Activated naive CD8-positive, alpha-beta T cell (primary cell): Measurements from ENCODE around the gene CIROP.

Source experiments
- H3K27ac Mint-ChIP-seq: one replicate; pipeline ENCODE4 v1.8.0; 2021; ENCODE audit warnings: mixed read lengths
- H3K27me3 Mint-ChIP-seq: one replicate; pipeline ENCODE4 v1.8.0; 2021; ENCODE audit warnings: mixed read lengths
- H3K36me3 Mint-ChIP-seq: one replicate; pipeline ENCODE4 v1.8.0; 2021; ENCODE audit warnings: mixed read lengths
- H3K4me1 Mint-ChIP-seq: one replicate; pipeline ENCODE4 v1.8.0; 2021; ENCODE audit warnings: low read depth, mixed read lengths
- H3K4me3 Mint-ChIP-seq: one replicate; pipeline ENCODE4 v1.8.0; 2021; ENCODE audit warnings: mild to moderate bottlenecking, mixed read lengths
- H3K9me3 Mint-ChIP-seq: one replicate; pipeline ENCODE4 v1.8.0; 2021; ENCODE audit warnings: low read depth, mixed read lengths

The CIROP gene

GRCh38 chr14:23104591-23105347 lies at the start of gene CIROP:
Gene CIROP, minus strand, starts transcription at chr14:23104989. Its CDS starts 69 bp downstream, at chr14:23104920.
- Mint-ChIP-seq H3K4me3 (no peak within 1 kb of the TSS), H3K27me3 (no peaks in the 10 kb centered on the region), H3K9me3 (no peaks in the 10 kb centered on the region), H3K4me1 (no peaks in the 10 kb centered on the region), H3K27ac (no peak within 1 kb of the TSS), H3K36me3 (no peaks in the 10 kb centered on the region)

GRCh38 chr14:23153851-23154796 lies 49.3 kb upstream of the CIROP start:
- H3K4me1 Mint-ChIP-seq, result peaks cover 30% of the 10 kb centered on the region
- peak overlapping the region; percentile 18 for H3K4me3 Mint-ChIP-seq
- no peaks in the 10 kb centered on the region for H3K9me3 Mint-ChIP-seq
- H3K36me3 Mint-ChIP-seq, result no peaks in the 10 kb centered on the region
- no peaks in the 10 kb centered on the region for H3K27me3 Mint-ChIP-seq
- H3K27ac Mint-ChIP-seq, result no peak overlapping the region

GRCh38 chr14:23151342-23151741 lies 46.6 kb upstream of the CIROP start:
- Mint-ChIP-seq H3K27me3 (no peaks in the 10 kb centered on the region), H3K36me3 (no peaks in the 10 kb centered on the region), H3K27ac (no peak overlapping the region), H3K4me1 (peaks cover 30% of the 10 kb centered on the region), H3K9me3 (no peaks in the 10 kb centered on the region), H3K4me3 (no peak overlapping the region)

GRCh38 chr14:23149745-23150144 lies 45.0 kb upstream of the CIROP start:
- H3K4me1 Mint-ChIP-seq, result peaks cover 20% of the 10 kb centered on the region
- H3K9me3 Mint-ChIP-seq, result no peaks in the 10 kb centered on the region
- no peaks in the 10 kb centered on the region for H3K36me3 Mint-ChIP-seq
- no peak overlapping the region for H3K4me3 Mint-ChIP-seq
- no peaks in the 10 kb centered on the region for H3K27me3 Mint-ChIP-seq
- H3K27ac Mint-ChIP-seq, result no peak overlapping the region

- no peak overlapping the region for H3K27ac Mint-ChIP-seq
- H3K27me3 Mint-ChIP-seq, result no peaks in the 10 kb centered on the region
- H3K4me3 Mint-ChIP-seq, result no peak overlapping the region
- no peaks in the 10 kb centered on the region for H3K9me3 Mint-ChIP-seq
- no peaks in the 10 kb centered on the region for H3K36me3 Mint-ChIP-seq
- H3K4me1 Mint-ChIP-seq, result peaks cover 11% of the 10 kb centered on the region
These were observed 43.9 kb upstream of the CIROP start for GRCh38 chr14:23148591-23149249.

- H3K27ac Mint-ChIP-seq, result no peak overlapping the region
- H3K9me3 Mint-ChIP-seq, result no peaks in the 10 kb centered on the region
- no peak overlapping the region for H3K4me3 Mint-ChIP-seq
- peaks cover under 1% of the 10 kb centered on the region for H3K4me1 Mint-ChIP-seq
- no peaks in the 10 kb centered on the region for H3K36me3 Mint-ChIP-seq
- no peaks in the 10 kb centered on the region for H3K27me3 Mint-ChIP-seq
These were observed 42.9 kb upstream of the CIROP start for GRCh38 chr14:23147676-23148075.

GRCh38 chr14:23146980-23147379 lies 42.2 kb upstream of the CIROP start:
- no peaks in the 10 kb centered on the region for H3K27me3 Mint-ChIP-seq
- no peak overlapping the region for H3K4me3 Mint-ChIP-seq
- no peaks in the 10 kb centered on the region for H3K9me3 Mint-ChIP-seq
- no peaks in the 10 kb centered on the region for H3K36me3 Mint-ChIP-seq
- H3K27ac Mint-ChIP-seq, result no peak overlapping the region
- no peaks in the 10 kb centered on the region for H3K4me1 Mint-ChIP-seq

- no peaks in the 10 kb centered on the region for H3K4me1 Mint-ChIP-seq
- H3K4me3 Mint-ChIP-seq, result no peak overlapping the region
- no peaks in the 10 kb centered on the region for H3K9me3 Mint-ChIP-seq
- H3K36me3 Mint-ChIP-seq, result no peaks in the 10 kb centered on the region
- no peaks in the 10 kb centered on the region for H3K27me3 Mint-ChIP-seq
- no peak overlapping the region for H3K27ac Mint-ChIP-seq
These were observed 41.6 kb upstream of the CIROP start for GRCh38 chr14:23146351-23146910.

- no peaks in the 10 kb centered on the region for H3K36me3 Mint-ChIP-seq
- H3K27ac Mint-ChIP-seq, result no peak overlapping the region
- no peaks in the 10 kb centered on the region for H3K4me1 Mint-ChIP-seq
- no peaks in the 10 kb centered on the region for H3K9me3 Mint-ChIP-seq
- H3K27me3 Mint-ChIP-seq, result no peaks in the 10 kb centered on the region
- no peak overlapping the region for H3K4me3 Mint-ChIP-seq
These were observed 41.1 kb upstream of the CIROP start for GRCh38 chr14:23145794-23146350.

GRCh38 chr14:23143911-23144310 lies 39.1 kb upstream of the CIROP start:
- H3K27me3 Mint-ChIP-seq, result no peaks in the 10 kb centered on the region
- H3K27ac Mint-ChIP-seq, result no peak overlapping the region
- no peaks in the 10 kb centered on the region for H3K4me1 Mint-ChIP-seq
- no peaks in the 10 kb centered on the region for H3K36me3 Mint-ChIP-seq
- no peak overlapping the region for H3K4me3 Mint-ChIP-seq
- no peaks in the 10 kb centered on the region for H3K9me3 Mint-ChIP-seq

- no peak overlapping the region for H3K4me3 Mint-ChIP-seq
- H3K4me1 Mint-ChIP-seq, result no peaks in the 10 kb centered on the region
- no peaks in the 10 kb centered on the region for H3K9me3 Mint-ChIP-seq
- no peak overlapping the region for H3K27ac Mint-ChIP-seq
- no peaks in the 10 kb centered on the region for H3K27me3 Mint-ChIP-seq
- no peaks in the 10 kb centered on the region for H3K36me3 Mint-ChIP-seq
These were observed 38.0 kb upstream of the CIROP start for GRCh38 chr14:23142826-23143225.

GRCh38 chr14:23141706-23142444 lies 37.1 kb upstream of the CIROP start:
- Mint-ChIP-seq H3K27ac (no peak overlapping the region), H3K4me1 (no peaks in the 10 kb centered on the region), H3K36me3 (no peaks in the 10 kb centered on the region), H3K27me3 (no peaks in the 10 kb centered on the region), H3K4me3 (no peak overlapping the region), H3K9me3 (no peaks in the 10 kb centered on the region)

- Mint-ChIP-seq H3K4me3 (no peak overlapping the region), H3K9me3 (no peaks in the 10 kb centered on the region), H3K27ac (no peak overlapping the region), H3K4me1 (no peaks in the 10 kb centered on the region), H3K27me3 (no peaks in the 10 kb centered on the region), H3K36me3 (no peaks in the 10 kb centered on the region)
These were observed 35.6 kb upstream of the CIROP start for GRCh38 chr14:23140371-23140770.

GRCh38 chr14:23139874-23140273 lies 35.1 kb upstream of the CIROP start:
- H3K27me3 Mint-ChIP-seq, result no peaks in the 10 kb centered on the region
- no peak overlapping the region for H3K27ac Mint-ChIP-seq
- H3K36me3 Mint-ChIP-seq, result no peaks in the 10 kb centered on the region
- no peaks in the 10 kb centered on the region for H3K9me3 Mint-ChIP-seq
- H3K4me3 Mint-ChIP-seq, result no peak overlapping the region
- H3K4me1 Mint-ChIP-seq, result no peaks in the 10 kb centered on the region
